ENCODE data around the gene SOX12.

Gene SOX12

GRCh38 chr20:284172-284571, 41.2 kb upstream of the SOX12 start:
- no peak for DNase-seq (ENCODE audit: low spot score)
- TF ChIP-seq CTCF (IDR thresholded peaks at IDR 0.05; ENCODE audit: extremely low read depth, missing control alignments) = no peak

- no peak for TF ChIP-seq CTCF (IDR thresholded peaks at IDR 0.05; ENCODE audit: extremely low read depth, missing control alignments)
- no peak for DNase-seq (ENCODE audit: low spot score)
Observed at GRCh38 chr20:286508-286907, 38.8 kb upstream of the SOX12 start.

GRCh38 chr20:288956-289692, 36.2 kb upstream of the SOX12 start:
- no peak for DNase-seq (ENCODE audit: low spot score)
- no peak for TF ChIP-seq CTCF (IDR thresholded peaks at IDR 0.05; ENCODE audit: extremely low read depth, missing control alignments)

- TF ChIP-seq CTCF (IDR thresholded peaks at IDR 0.05; ENCODE audit: extremely low read depth, missing control alignments) = no peak
Observed at GRCh38 chr20:289693-290083, 35.7 kb upstream of the SOX12 start.

GRCh38 chr20:290084-290831, 35.1 kb upstream of the SOX12 start, which contains the start of gene C20orf96:
Gene C20orf96, minus strand, starts transcription at chr20:290750. Its CDS starts 140 bp downstream, at chr20:290610.
- peak; percentile 98 for DNase-seq (ENCODE audit: low spot score)
- TF ChIP-seq CTCF (IDR thresholded peaks at IDR 0.05; ENCODE audit: extremely low read depth, missing control alignments) = no peak

More at GRCh38 chr20:289693-290083, 35.7 kb upstream of the SOX12 start:
- DNase-seq (ENCODE audit: low spot score) = no peak

GRCh38 chr20:294602-295001, 30.8 kb upstream of the SOX12 start:
- no peak for DNase-seq (ENCODE audit: low spot score)
- TF ChIP-seq CTCF (IDR thresholded peaks at IDR 0.05; ENCODE audit: extremely low read depth, missing control alignments) = no peak

- no peak for TF ChIP-seq CTCF (IDR thresholded peaks at IDR 0.05; ENCODE audit: extremely low read depth, missing control alignments)
- DNase-seq (ENCODE audit: low spot score) = no peak
Observed at GRCh38 chr20:295804-296203, 29.5 kb upstream of the SOX12 start.
